Fibroblast of lung (primary cell): ENCODE measurements around the gene LPCAT3. TPM values are rescaled to one million over a fixed set of nuclear protein-coding genes. Genes with fewer than 3 reads are reported as not detected.

Source experiments
- DNase-seq, 2 donors: peaks; one replicate each; pipeline versions ENCODE4 v3.0.0 to v3.0.0-alpha.2; 2010; ENCODE audit warnings: low read depth in 2 of 2
- H2AFZ ChIP-seq: 2 replicates; pipeline ENCODE4 v1.5.1; 2012; ENCODE audit warnings: low read length, control low read depth, inconsistent platforms
- H3K27ac ChIP-seq: 2 replicates; pipeline ENCODE4 v1.5.1; 2011; ENCODE audit warnings: low read length, control low read depth; ENCODE audit not compliant: insufficient read depth
- H3K27me3 ChIP-seq: 2 replicates; pipeline ENCODE4 v1.5.1; 2011; ENCODE audit warnings: mild to moderate bottlenecking, low read length; ENCODE audit not compliant: control insufficient read depth, insufficient read depth
- H3K36me3 ChIP-seq: 2 replicates; pipeline ENCODE4 v1.5.1; 2011; ENCODE audit warnings: low read length; ENCODE audit not compliant: control insufficient read depth, insufficient read depth
- H3K4me1 ChIP-seq: 2 replicates; pipeline ENCODE4 v1.5.1; 2011; ENCODE audit warnings: low read length; ENCODE audit not compliant: control insufficient read depth, insufficient read depth; ENCODE audit errors: extremely low read depth
- H3K4me2 ChIP-seq: 2 replicates; pipeline ENCODE4 v1.5.1; 2011; ENCODE audit warnings: low read length, control low read depth; ENCODE audit not compliant: insufficient read depth; ENCODE audit errors: extremely low read depth
- H3K4me3 ChIP-seq, 4 experiments: fragments of 200-600 bp in 1 of 4; sonication (generic) in 1 of 4; replicated peaks in 1 of 4; 2 replicates each; pipeline ENCODE4 v1.5.1; 2011 to 2016; ENCODE audit warnings: low read length in 4 of 4, low read depth in 3 of 4, mild to moderate bottlenecking in 3 of 4, control low read depth in 2 of 4, inconsistent platforms in 1 of 4, mixed read lengths in 1 of 4; ENCODE audit not compliant: insufficient read depth in 1 of 4; ENCODE audit errors: control extremely low read depth in 1 of 4
- H3K79me2 ChIP-seq: 2 replicates; pipeline ENCODE4 v1.5.1; 2012; ENCODE audit warnings: mild to moderate bottlenecking, low read length, inconsistent platforms; ENCODE audit not compliant: control insufficient read depth, insufficient read depth
- H3K9ac ChIP-seq: 2 replicates; pipeline ENCODE4 v1.5.1; 2011; ENCODE audit warnings: mild to moderate bottlenecking, low read length, control low read depth; ENCODE audit not compliant: insufficient read depth
- H3K9me3 ChIP-seq: 2 replicates; pipeline ENCODE4 v1.5.1; 2012; ENCODE audit warnings: low read depth, low read length; ENCODE audit not compliant: control insufficient read depth, insufficient read depth
- H4K20me1 ChIP-seq: 2 replicates; pipeline ENCODE4 v1.5.1; 2011; ENCODE audit warnings: low read length; ENCODE audit not compliant: control insufficient read depth, insufficient read depth; ENCODE audit errors: extremely low read depth
- CTCF ChIP-seq, 2 donors: IDR thresholded peaks in 1 of 2; conservative IDR thresholded peaks in 1 of 2; 1 replicate in 1 of 2; 2 replicates in 1 of 2; pipeline ENCODE4 v1.5.1; 2011 to 2012; ENCODE audit warnings: low read length in 2 of 2, control low read depth in 1 of 2, inconsistent platforms in 1 of 2, low read depth in 1 of 2, mild to moderate bottlenecking in 1 of 2
- EZH2 ChIP-seq: IDR thresholded peaks from 2 replicates; pipeline ENCODE4 v1.5.1; 2012; ENCODE audit warnings: low read length, control low read depth, mild to moderate bottlenecking; ENCODE audit errors: missing control alignments
- polyA plus RNA-seq, 2 donors: library from polyadenylated mRNA; depleted of rRNA in 1 of 2; stranded (reverse) in 1 of 2; unstranded in 1 of 2; fragments of >200 nt; gene quantifications; 2 replicates each; pipeline ENCODE4 v1.2.1, GENCODE V29; 2011 to 2012; ENCODE audit warnings: missing spikeins in 1 of 2
- total RNA-seq: library from RNA; depleted of rRNA; stranded (reverse); fragments of >200 nt; gene quantifications from 2 replicates; pipeline ENCODE4 v1.2.1, GENCODE V29; 2014

The LPCAT3 gene
- total and polyA plus RNA-seq, 2 donors (not counting 1 experiment from before 2014, with no cell fraction given), result 11.4 to 54.0 TPM

- Histone ChIP-seq H3K4me1 (peaks cover 3% of the 10 kb centered on the region), H3K27ac (no peak overlapping the region), H3K4me2 (peak overlapping the region; percentile 19), H3K9me3 (no peaks in the 10 kb centered on the region), H2AFZ (no peak overlapping the region), H3K79me2 (no peaks in the 10 kb centered on the region), H4K20me1 (no peaks in the 10 kb centered on the region), H3K9ac (no peak overlapping the region), H3K4me3 (no peak overlapping the region), H3K27me3 (no peaks in the 10 kb centered on the region), H3K36me3 (no peaks in the 10 kb centered on the region)
- peak in 1 of 2 donors; percentile 34 for DNase-seq
- no peak for TF ChIP-seq EZH2
- no peak for TF ChIP-seq CTCF (conservative IDR thresholded peaks at IDR 0.05 in 1 of 2, IDR thresholded peaks at IDR 0.05 in 1 of 2; ENCODE audit: low read depth in 1 of 2, low read length in 2 of 2)
Measured at GRCh38 chr12:7021956-7022355, 3.7 kb upstream of the LPCAT3 start.

GRCh38 chr12:7019043-7019569 is 830 bp upstream of the LPCAT3 start:
- H3K9ac ChIP-seq, result peak overlapping the region; percentile 5
- H3K9me3 ChIP-seq, result no peaks in the 10 kb centered on the region
- peak overlapping the region; percentile 21 for H2AFZ ChIP-seq
- no peaks in the 10 kb centered on the region for H4K20me1 ChIP-seq
- peak overlapping the region; percentile 34 to 90 (median 64) for H3K4me3 ChIP-seq
- no peaks in the 10 kb centered on the region for H3K36me3 ChIP-seq
- no peaks in the 10 kb centered on the region for H3K27me3 ChIP-seq
- H3K4me1 ChIP-seq, result peaks cover 3% of the 10 kb centered on the region
- no peak overlapping the region for H3K27ac ChIP-seq
- TF ChIP-seq CTCF (conservative IDR thresholded peaks at IDR 0.05 in 1 of 2, IDR thresholded peaks at IDR 0.05 in 1 of 2; ENCODE audit: low read depth in 1 of 2, low read length in 2 of 2) (no peak), EZH2 (no peak)
- no peaks in the 10 kb centered on the region for H3K79me2 ChIP-seq
- H3K4me2 ChIP-seq, result peak overlapping the region; percentile 61
- DNase-seq, result peak in 1 of 2 donors; percentile 6

- H3K4me1 ChIP-seq, result peaks cover 3% of the 10 kb centered on the region
- H3K4me3 ChIP-seq, result peak overlapping the region; percentile 55 to 90 (median 74)
- no peaks in the 10 kb centered on the region for H3K36me3 ChIP-seq
- H3K9ac ChIP-seq, result peak overlapping the region; percentile 48
- no peaks in the 10 kb centered on the region for H3K27me3 ChIP-seq
- peak overlapping the region; percentile 84 for H3K4me2 ChIP-seq
- TF ChIP-seq EZH2, result no peak
- no peak for TF ChIP-seq CTCF (conservative IDR thresholded peaks at IDR 0.05 in 1 of 2, IDR thresholded peaks at IDR 0.05 in 1 of 2; ENCODE audit: low read depth in 1 of 2, low read length in 2 of 2)
- no peaks in the 10 kb centered on the region for H4K20me1 ChIP-seq
- H3K79me2 ChIP-seq, result no peaks in the 10 kb centered on the region
- no peaks in the 10 kb centered on the region for H3K9me3 ChIP-seq
- H3K27ac ChIP-seq, result peak overlapping the region; percentile 57
- H2AFZ ChIP-seq, result peak overlapping the region; percentile 41
- DNase-seq, result no peak
Measured at GRCh38 chr12:7017870-7018349, 366 bp downstream of the LPCAT3 start.
